VCaP (cell line): ENCODE results near the gene UCHL3.

Source experiments
- H3K27ac ChIP-seq: fragments of 450-650 bp; 2 replicates; pipeline ENCODE4 v1.5.1; 2017
- CTCF ChIP-seq: fragments of 450-650 bp; conservative IDR thresholded peaks from 2 replicates; pipeline ENCODE4 v1.5.1; 2017; ENCODE audit warnings: mild to moderate bottlenecking, moderate library complexity

The UCHL3 gene

GRCh38 chr13:75621147-75621546, 71.6 kb downstream of the UCHL3 start:
- H3K27ac ChIP-seq, result no peak overlapping the region
- TF ChIP-seq CTCF, result no peak

- no peak for TF ChIP-seq CTCF
- no peak overlapping the region for H3K27ac ChIP-seq
These were observed 79.2 kb downstream of the UCHL3 start for GRCh38 chr13:75628801-75629200.

- no peak for TF ChIP-seq CTCF
- H3K27ac ChIP-seq, result no peak overlapping the region
These were observed 83.7 kb downstream of the UCHL3 start for GRCh38 chr13:75633285-75633684.

GRCh38 chr13:75635101-75635827, 85.7 kb downstream of the UCHL3 start:
- no peak for TF ChIP-seq CTCF
- H3K27ac ChIP-seq, result peak overlapping the region; percentile 51

- peak within 1 kb of the TSS; percentile 51 for H3K27ac ChIP-seq
- TF ChIP-seq CTCF, result no peak
These were observed 86.3 kb downstream of the UCHL3 start, which contains the start of gene LMO7 for GRCh38 chr13:75635828-75636435. TSS of gene LMO7 (plus strand) at chr13:75636330. CDS start at chr13:75636658, 328 bp downstream.

GRCh38 chr13:75636436-75637180, 87.0 kb downstream of the UCHL3 start:
- TF ChIP-seq CTCF, result no peak
- H3K27ac ChIP-seq, result peak overlapping the region; percentile 51; the same call in 1 of the 2 replicates

GRCh38 chr13:75637181-75637750, 87.7 kb downstream of the UCHL3 start:
- TF ChIP-seq CTCF, result no peak
- no peak overlapping the region; the same call in 1 of the 2 replicates for H3K27ac ChIP-seq
